Fibroblast of skin of abdomen (primary cell): ENCODE results near the gene KIF1B.

Experiments
- DNase-seq: peaks from one replicate; pipeline ENCODE4 v3.0.0-alpha.2; 2013

KIF1B gene

GRCh38 chr1:10283318-10283984 is 73.1 kb downstream of the KIF1B start:
- no peak for DNase-seq

- DNase-seq: no peak
These were observed 75.9 kb downstream of the KIF1B start for GRCh38 chr1:10286244-10286643.

DNA sequence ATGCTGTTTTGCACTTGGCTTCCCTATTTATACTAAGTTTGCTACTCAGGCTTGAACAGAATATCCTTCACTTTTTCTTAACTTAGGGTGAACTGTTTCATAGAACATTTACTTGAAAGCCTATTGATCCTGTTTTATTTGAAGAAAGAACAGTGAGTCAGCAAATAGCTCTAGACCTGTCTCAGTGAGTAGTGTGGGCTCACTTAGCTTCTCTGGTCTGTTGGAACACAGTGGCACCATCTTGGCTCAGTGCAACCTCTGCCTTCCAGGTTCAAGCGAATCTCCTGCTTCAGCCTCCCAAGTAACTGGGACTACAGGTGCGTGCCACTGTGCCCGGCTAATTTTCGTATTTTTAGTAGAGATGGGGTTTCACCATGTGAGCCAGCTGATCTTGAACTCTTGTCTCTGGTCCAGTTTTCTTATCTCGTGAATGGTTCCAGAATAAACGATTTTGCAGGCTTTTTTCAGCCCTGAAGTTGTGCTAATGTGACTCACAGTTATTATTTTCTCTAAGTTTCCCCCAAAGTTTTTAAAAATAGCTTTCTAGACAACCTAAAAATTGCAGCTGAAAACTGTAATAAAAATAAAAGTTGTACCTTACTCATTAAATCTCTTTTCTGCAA is 76.8 kb downstream of the KIF1B start:
- DNase-seq: no peak

- no peak for DNase-seq
These were observed 77.8 kb downstream of the KIF1B start for GRCh38 chr1:10288029-10288615.

DNA sequence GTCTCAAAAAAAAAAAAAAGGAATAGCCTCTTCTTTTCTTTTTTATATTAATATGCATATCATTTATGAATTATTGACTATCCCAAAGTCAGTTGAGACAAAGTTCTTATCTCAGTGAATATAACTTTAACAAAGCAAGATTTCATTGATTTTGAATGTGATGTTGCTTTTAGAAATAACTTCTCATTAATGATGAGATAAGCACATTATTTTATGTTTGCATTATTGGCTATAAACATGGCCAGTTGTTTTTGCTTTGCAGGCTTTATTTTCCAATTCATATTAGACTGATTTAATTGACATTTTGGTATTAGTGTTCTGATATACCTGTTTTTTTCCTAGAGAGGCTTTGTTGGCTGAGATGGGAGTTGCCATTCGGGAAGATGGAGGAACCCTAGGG is 81.3 kb downstream of the KIF1B start:
- no peak for DNase-seq

GRCh38 chr1:10292188-10292587 is 81.8 kb downstream of the KIF1B start:
- DNase-seq: no peak

- no peak for DNase-seq
These were observed 85.2 kb downstream of the KIF1B start for GRCh38 chr1:10295481-10296085.

DNA sequence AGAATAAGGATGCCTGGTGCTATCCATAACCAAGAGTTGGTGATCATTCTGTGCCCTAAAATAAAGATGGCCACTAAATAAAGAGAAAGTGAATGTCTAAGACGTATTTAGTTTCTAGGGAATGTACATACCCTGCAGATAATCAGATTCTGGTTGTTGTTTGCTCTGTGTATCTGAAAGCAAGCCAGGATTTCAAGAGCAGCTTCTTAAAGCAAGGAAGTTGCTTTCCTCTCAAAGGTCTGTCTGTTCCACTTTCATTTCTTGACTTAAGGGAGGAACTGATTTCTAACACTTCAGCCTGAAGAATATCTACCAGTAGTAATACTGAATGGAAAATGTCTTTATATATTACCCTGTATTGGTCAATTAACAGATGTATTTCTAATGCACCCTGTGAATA is 88.8 kb downstream of the KIF1B start:
- no peak for DNase-seq

- DNase-seq: no peak
These were observed 92.0 kb downstream of the KIF1B start for GRCh38 chr1:10302416-10302815.

- DNase-seq: no peak
These were observed 93.9 kb downstream of the KIF1B start for GRCh38 chr1:10304295-10304694.

DNA sequence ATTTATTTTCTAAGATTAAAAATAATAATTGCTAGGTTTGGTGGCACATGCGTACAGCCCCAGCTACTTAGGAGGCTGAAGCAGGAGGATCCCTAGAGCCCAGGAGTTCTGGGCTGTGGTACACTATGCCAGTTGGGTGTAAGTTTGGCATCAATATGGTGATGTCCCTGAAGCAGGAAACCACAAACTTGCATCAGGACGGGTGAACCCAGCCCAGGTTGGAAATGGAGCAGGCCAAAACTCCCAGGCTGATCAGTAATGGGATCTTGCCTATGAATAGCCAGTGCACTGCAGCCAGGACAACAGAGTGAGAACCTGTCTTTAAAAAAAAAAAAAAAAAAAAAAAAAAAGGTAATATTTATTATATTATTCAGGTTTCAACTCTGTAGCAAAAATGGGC is 96.1 kb downstream of the KIF1B start:
- DNase-seq: no peak

- no peak for DNase-seq
These were observed 97.6 kb downstream of the KIF1B start for GRCh38 chr1:10308001-10308400.

- no peak for DNase-seq
These were observed 99.1 kb downstream of the KIF1B start for GRCh38 chr1:10309243-10310011.

DNA sequence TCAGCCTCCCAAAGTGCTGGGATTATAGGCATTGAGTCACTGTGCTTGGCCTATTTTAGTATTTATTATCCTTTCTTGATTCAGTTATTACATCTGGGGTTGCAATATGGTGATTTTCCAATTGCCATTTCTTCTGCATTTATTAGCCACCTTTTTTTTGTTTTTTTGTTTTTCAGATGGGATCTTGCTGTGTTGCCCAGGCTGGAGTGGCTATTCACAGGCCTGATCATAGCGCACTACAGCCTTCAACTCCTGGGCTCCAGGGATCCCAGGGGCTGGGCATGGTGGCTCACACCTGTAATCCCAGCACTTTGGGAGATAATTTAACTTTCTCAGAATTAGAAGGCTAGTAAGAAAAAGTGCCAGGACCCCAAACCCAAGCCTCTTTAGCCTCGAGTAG is 106.4 kb downstream of the KIF1B start:
- DNase-seq: no peak

GRCh38 chr1:10319750-10320149 is 109.4 kb downstream of the KIF1B start:
- DNase-seq: no peak

GRCh38 chr1:10320336-10320735 is 110.0 kb downstream of the KIF1B start:
- DNase-seq: no peak

GRCh38 chr1:10322821-10323220 is 112.5 kb downstream of the KIF1B start:
- no peak for DNase-seq

DNA sequence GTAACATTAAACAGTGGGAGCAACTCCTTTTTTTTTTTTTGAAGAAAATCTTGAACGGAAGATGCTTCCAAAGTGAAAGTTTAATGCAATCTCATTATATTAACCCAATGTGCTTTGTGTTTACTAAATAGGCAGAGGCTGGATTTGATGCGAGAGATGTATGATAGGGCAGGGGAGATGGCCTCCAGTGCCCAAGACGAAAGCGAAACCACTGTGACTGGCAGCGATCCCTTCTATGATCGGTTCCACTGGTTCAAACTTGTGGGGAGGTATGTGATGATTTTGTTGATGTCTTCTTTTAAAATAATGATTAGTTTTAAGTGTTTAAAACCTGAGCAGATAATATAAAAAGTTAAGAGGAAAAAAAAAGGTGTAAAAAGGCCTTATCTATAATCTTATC is 114.3 kb downstream of the KIF1B start:
- DNase-seq: no peak

DNA sequence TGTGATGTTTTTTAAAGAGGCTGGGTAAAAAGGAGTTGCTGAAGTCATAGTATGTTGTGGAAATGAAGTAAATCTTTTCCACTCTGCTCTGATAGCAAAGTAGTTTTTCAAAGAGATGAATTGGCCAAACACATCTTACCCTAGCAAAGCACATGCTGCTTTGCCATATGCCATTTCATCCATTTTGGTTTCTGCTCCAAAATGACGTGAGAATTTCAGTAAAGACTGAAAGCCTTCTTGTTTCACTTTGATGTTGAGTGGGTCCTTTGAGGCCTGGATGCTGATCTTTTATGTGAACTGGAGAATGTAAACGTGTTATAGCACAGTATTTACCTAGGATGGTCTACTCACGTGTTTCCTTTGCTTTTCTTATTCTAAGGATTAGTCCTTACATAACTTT is 115.2 kb downstream of the KIF1B start:
- DNase-seq: no peak

- DNase-seq: no peak
These were observed 115.9 kb downstream of the KIF1B start for GRCh38 chr1:10326251-10326650.

DNA sequence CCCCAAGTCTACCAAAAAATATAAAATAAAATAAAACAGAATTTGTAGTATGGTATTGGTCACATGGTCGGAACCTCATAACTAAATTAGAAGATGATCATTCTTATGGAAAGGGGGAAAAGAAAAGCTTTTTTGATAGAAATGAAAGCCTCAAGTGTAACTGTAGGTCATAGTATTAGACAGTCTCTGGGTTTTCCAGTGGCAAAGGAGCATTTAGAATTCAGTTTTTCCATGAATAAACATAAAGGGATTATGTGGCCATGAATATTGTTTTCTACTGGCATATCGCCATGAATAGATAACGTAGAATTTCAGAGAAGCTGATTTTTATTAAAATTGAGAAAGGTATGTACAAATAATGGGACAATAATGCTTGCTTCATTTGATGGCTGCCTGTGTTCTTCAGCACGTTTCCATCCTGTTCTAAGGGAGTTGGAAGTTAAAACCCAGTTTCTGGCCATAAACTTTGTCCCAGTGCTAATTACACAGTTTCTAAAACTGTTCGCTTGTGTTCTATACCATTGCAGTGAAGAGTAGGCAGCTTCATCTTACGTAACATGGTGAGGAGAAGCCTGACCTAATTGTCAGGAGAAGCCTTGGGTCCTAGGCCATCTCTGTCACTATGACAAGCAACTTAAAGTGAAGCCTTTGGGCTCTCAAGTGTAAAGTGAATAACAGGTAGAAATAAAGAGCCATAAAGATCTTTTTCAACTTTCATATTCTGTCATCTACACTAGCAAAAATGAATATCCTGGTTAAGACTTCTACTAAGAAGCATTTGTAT is 118.0 kb downstream of the KIF1B start:
- no peak for DNase-seq

- no peak for DNase-seq
These were observed 127.1 kb downstream of the KIF1B start for GRCh38 chr1:10337436-10337835.
